Measurements from ENCODE around the gene PRR16.

DNA sequence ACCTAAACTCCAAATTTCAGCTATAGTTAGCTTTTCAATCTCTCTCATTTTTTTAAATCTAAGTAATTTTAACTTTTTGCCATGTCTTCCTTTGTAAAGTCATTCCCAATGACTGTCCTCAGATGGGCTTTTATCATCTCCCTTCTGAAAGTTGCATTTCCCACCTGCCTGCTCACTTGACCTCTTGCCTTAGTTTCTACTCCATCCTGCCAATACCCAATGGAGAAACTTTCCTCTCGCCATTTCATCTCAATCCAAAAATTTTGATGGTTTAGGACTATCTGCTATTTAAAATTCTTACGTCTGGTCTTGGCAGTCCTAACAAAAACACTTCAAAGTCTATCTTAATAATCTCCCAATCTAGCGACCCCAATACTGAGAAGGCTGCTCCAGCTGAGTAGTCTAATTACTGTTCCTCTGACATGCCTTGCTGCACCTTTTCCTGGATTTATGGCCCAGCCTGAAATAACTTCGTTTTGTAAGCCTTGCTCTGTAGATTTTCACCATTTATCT is 231.3 kb downstream of the PRR16 start:
- TF ChIP-seq, protein P1, sequence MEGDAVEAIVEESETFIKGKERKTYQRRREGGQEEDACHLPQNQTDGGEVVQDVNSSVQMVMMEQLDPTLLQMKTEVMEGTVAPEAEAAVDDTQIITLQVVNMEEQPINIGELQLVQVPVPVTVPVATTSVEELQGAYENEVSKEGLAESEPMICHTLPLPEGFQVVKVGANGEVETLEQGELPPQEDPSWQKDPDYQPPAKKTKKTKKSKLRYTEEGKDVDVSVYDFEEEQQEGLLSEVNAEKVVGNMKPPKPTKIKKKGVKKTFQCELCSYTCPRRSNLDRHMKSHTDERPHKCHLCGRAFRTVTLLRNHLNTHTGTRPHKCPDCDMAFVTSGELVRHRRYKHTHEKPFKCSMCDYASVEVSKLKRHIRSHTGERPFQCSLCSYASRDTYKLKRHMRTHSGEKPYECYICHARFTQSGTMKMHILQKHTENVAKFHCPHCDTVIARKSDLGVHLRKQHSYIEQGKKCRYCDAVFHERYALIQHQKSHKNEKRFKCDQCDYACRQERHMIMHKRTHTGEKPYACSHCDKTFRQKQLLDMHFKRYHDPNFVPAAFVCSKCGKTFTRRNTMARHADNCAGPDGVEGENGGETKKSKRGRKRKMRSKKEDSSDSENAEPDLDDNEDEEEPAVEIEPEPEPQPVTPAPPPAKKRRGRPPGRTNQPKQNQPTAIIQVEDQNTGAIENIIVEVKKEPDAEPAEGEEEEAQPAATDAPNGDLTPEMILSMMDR (IDR thresholded peaks at IDR 0.05; ENCODE audit: low read depth, low read length), result no peak
- no peak for TF ChIP-seq POLR2A (IDR thresholded peaks at IDR 0.05; ENCODE audit: extremely low read depth, insufficient read length)
